GM12892 (cell line): ENCODE data around the gene TRIM24.

Experiments used
- POLR2A ChIP-seq: IDR thresholded peaks from 2 replicates; pipeline ENCODE4 v1.6.1; 2011; ENCODE audit warnings: low read depth, low read length, control low read depth
- POLR2AphosphoS5 ChIP-seq: IDR thresholded peaks from 2 replicates; pipeline ENCODE4 v1.6.1; 2011; ENCODE audit warnings: low read depth, low read length, control low read depth
- TAF1 ChIP-seq: IDR thresholded peaks from 2 replicates; pipeline ENCODE4 v1.6.1; 2011; ENCODE audit warnings: low read depth, mild to moderate bottlenecking, control low read depth, low read length, borderline replicate concordance

- no peak for TF ChIP-seq POLR2A
- TF ChIP-seq POLR2AphosphoS5 = no peak
- no peak for TF ChIP-seq TAF1
These were observed 10.5 kb upstream of the TRIM24 start for GRCh38 chr7:138449580-138449979.
